Kasumi-1 (cell line): ENCODE measurements around the gene ZNF584.

Experiments used
- DNase-seq, 2 experiments: peaks; one replicate each; lab custom pipeline; 2025; lab: John Stamatoyannopoulos, UW

Gene ZNF584

GRCh38 chr19:58466089-58466759 is 57.8 kb downstream of the ZNF584 start:
- peak in 1 of 2 experiments; percentile 27 for DNase-seq

GRCh38 chr19:58466760-58467589 is 58.5 kb downstream of the ZNF584 start, which contains the start of gene ZNF324:
Gene ZNF324 (plus strand): TSS chr19:58467080. CDS start chr19:58469186, 2,106 bp downstream.
- DNase-seq = peak; percentile 93 to 96
